Measurements from ENCODE around the gene DYNLT4.

- TF ChIP-seq CTCF (IDR thresholded peaks at IDR 0.05) (no peak), POLR2A (IDR thresholded peaks at IDR 0.05) (no peak)
Observed at GRCh38 chr1:44842862-44843655, 35.9 kb upstream of the DYNLT4 start, which contains the start of gene PTCH2.
